Gastroesophageal sphincter (tissue), 3 donors: Measurements from ENCODE around the gene CIT.

Experiments
- CTCF ChIP-seq, 4 experiments: fragments of 200-600 bp in 2 of 4; fragments of 450-650 bp in 2 of 4; sonication (generic) in 1 of 4; IDR thresholded peaks; one replicate each; pipeline ENCODE4 v1.5.1; 2017 to 2019; ENCODE audit warnings: antibody characterized with exemption in 4 of 4, mild to moderate bottlenecking in 2 of 4, moderate library complexity in 2 of 4
- EP300 ChIP-seq: sonication (generic); formaldehyde crosslinking; IDR thresholded peaks from one replicate; pipeline ENCODE4 v1.6.1; 2017; ENCODE audit warnings: antibody characterized with exemption, mild to moderate bottlenecking
- POLR2A ChIP-seq, 2 donors: fragments of 450-650 bp; IDR thresholded peaks; one replicate each; pipeline ENCODE4 v1.6.1; 2017; ENCODE audit warnings: antibody characterized with exemption in 2 of 2, mild to moderate bottlenecking in 2 of 2, moderate library complexity in 1 of 2
- POLR2AphosphoS5 ChIP-seq: sonication (generic); formaldehyde crosslinking; IDR thresholded peaks from one replicate; pipeline ENCODE4 v1.6.1; 2017; ENCODE audit warnings: antibody characterized with exemption

- no peak for TF ChIP-seq CTCF (IDR thresholded peaks at IDR 0.05)
- TF ChIP-seq POLR2A (IDR thresholded peaks at IDR 0.05) = no peak
- no peak for TF ChIP-seq EP300
- TF ChIP-seq POLR2AphosphoS5 = no peak
These were observed 210.1 kb downstream of the CIT start for GRCh38 chr12:119666900-119667576.
